Caco-2 (cell line): ENCODE data around the gene CYB561D1. TPM values are rescaled to one million over a fixed set of nuclear protein-coding genes. Genes with fewer than 3 reads are reported as not detected.

ENCODE experiments used
- BruUV-seq: library from RNA; stranded (reverse); fragments of 400-500 nt; replicated peaks from 2 replicates; lab custom pipeline; 2021; lab: Mats Ljungman, UMichigan
- CTCF ChIA-PET: fragments of 300-600 bp; sonication (Branson Sonifier 250); formaldehyde crosslinking; loops from one replicate; lab custom pipeline; 2022; ENCODE audit warnings: antibody characterized with exemption; lab: Charles Lee
- POLR2A ChIA-PET: fragments of 300-600 bp; sonication (Branson Sonifier 250); formaldehyde crosslinking; loops from one replicate; lab custom pipeline; 2022; ENCODE audit warnings: antibody characterized with exemption; lab: Charles Lee
- DNase-seq, 2 experiments: peaks; one replicate each; pipeline versions ENCODE4 v3.0.0 to v3.0.0-alpha.2; 2020 to 2022
- H3K27me3 ChIP-seq: replicated peaks from 2 replicates; pipeline ENCODE4 v1.6.0; 2011; ENCODE audit warnings: low read length; ENCODE audit not compliant: control insufficient read depth, insufficient read depth
- H3K36me3 ChIP-seq: 2 replicates; pipeline ENCODE4 v1.5.1; 2011; ENCODE audit warnings: low read length; ENCODE audit not compliant: control insufficient read depth, insufficient read depth
- H3K4me1 ChIP-seq: fragments of 250-450 bp; sonication (Bioruptor Pico); 2 replicates; pipeline ENCODE4 v1.5.1; 2020; ENCODE audit warnings: mild to moderate bottlenecking
- H3K4me3 ChIP-seq: 2 replicates; pipeline ENCODE4 v1.5.1; 2011; ENCODE audit warnings: low read depth, mild to moderate bottlenecking, control low read depth, low read length
- H3K9me3 ChIP-seq: fragments of 250-450 bp; sonication (Bioruptor Pico); 2 replicates; pipeline ENCODE4 v1.5.1; 2020; ENCODE audit warnings: mild to moderate bottlenecking, moderate library complexity
- H3K27ac Mint-ChIP-seq: one replicate; pipeline ENCODE4 v1.8.0; 2022; ENCODE audit warnings: mixed read lengths; ENCODE audit not compliant: unreplicated experiment
- H3K27me3 Mint-ChIP-seq: one replicate; pipeline ENCODE4 v1.8.0; 2022; ENCODE audit warnings: mixed read lengths; ENCODE audit not compliant: insufficient read depth, unreplicated experiment
- H3K36me3 Mint-ChIP-seq: one replicate; pipeline ENCODE4 v1.8.0; 2022; ENCODE audit warnings: mild to moderate bottlenecking, mixed read lengths; ENCODE audit not compliant: insufficient read depth, unreplicated experiment
- H3K4me1 Mint-ChIP-seq: one replicate; pipeline ENCODE4 v1.8.0; 2022; ENCODE audit warnings: low read depth, mixed read lengths; ENCODE audit not compliant: unreplicated experiment
- H3K4me3 Mint-ChIP-seq: one replicate; pipeline ENCODE4 v1.8.0; 2022; ENCODE audit warnings: mild to moderate bottlenecking, moderate library complexity, mixed read lengths; ENCODE audit not compliant: unreplicated experiment
- H3K9me3 Mint-ChIP-seq: one replicate; pipeline ENCODE4 v1.8.0; 2022; ENCODE audit warnings: mixed read lengths; ENCODE audit not compliant: unreplicated experiment
- CTCF ChIP-seq, 2 experiments: fragments of 200-600 bp in 1 of 2; IDR thresholded peaks; 1 replicate in 1 of 2; 2 replicates in 1 of 2; pipeline versions ENCODE4 v1.5.1 to v1.8.0; 2011 to 2022; ENCODE audit warnings: antibody characterized with exemption in 1 of 2, control low read depth in 1 of 2, inconsistent platforms in 1 of 2, low read depth in 1 of 2, low read length in 1 of 2, mild to moderate bottlenecking in 1 of 2, moderate library complexity in 1 of 2; ENCODE audit not compliant: insufficient read depth in 1 of 2, severe bottlenecking in 1 of 2, unreplicated experiment in 1 of 2
- intact Hi-C: fragments of 100-400 bp; cut with micrococcal nuclease; formaldehyde crosslinking; loops from one replicate; pipeline ENCODE4 v1.10.0; 2022; ENCODE audit not compliant: unreplicated experiment
- total RNA-seq: library from RNA; stranded (reverse); gene quantifications from 2 replicates; pipeline ENCODE4 v1.2.3, GENCODE V29; 2022

The CYB561D1 gene
- total RNA-seq, 1 experiment from 2014 or later = 7.3 TPM

GRCh38 chr1:109546311-109547109 lies 52.6 kb downstream of the CYB561D1 start:
- Histone ChIP-seq H3K36me3 (no peaks in the 10 kb centered on the region), H3K4me1 (peaks cover 12% of the 10 kb centered on the region), H3K9me3 (no peaks in the 10 kb centered on the region), H3K4me3 (no peak overlapping the region), H3K27me3 (no peaks in the 10 kb centered on the region)
- BruUV-seq = no TSS peak
- H3K4me1 Mint-ChIP-seq = peaks cover 9% of the 10 kb centered on the region
- peaks cover 9% of the 10 kb centered on the region for H3K27me3 Mint-ChIP-seq
- H3K4me3 Mint-ChIP-seq = peak overlapping the region; percentile 60
- peak; percentile 45 to 64 for TF ChIP-seq CTCF (IDR thresholded peaks at IDR 0.05; ENCODE audit: insufficient read depth in 1 of 2, low read depth in 1 of 2, low read length in 1 of 2, severe bottlenecking in 1 of 2, unreplicated experiment in 1 of 2)
- POLR2A ChIA-PET = interaction anchor here (0.6 kb wide), 2 partner anchors 18 to 93 kb away, joined by 3 read pairs; no protein-coding TSS in a partner anchor
- H3K36me3 Mint-ChIP-seq = peaks cover 15% of the 10 kb centered on the region
- peak; percentile 82 to 84 for DNase-seq
- H3K27ac Mint-ChIP-seq = peak overlapping the region; percentile 66
- intact Hi-C loops = loop anchor here (1.0 to 5.0 kb wide), 5 partner anchors 43 to 438 kb away; partner anchors contain the start of gene AHCYL1
- CTCF ChIA-PET = interaction anchor here (0.6 to 2.3 kb wide), 18 partner anchors 9 to 438 kb away, joined by 3 to 36 read pairs (median 4); partner anchors contain the start of genes AHCYL1 and PSMA5
- no peaks in the 10 kb centered on the region for H3K9me3 Mint-ChIP-seq

- Histone ChIP-seq H3K36me3 (no peaks in the 10 kb centered on the region), H3K4me1 (peaks cover 12% of the 10 kb centered on the region), H3K27me3 (no peaks in the 10 kb centered on the region), H3K4me3 (peak overlapping the region; percentile 94), H3K9me3 (no peaks in the 10 kb centered on the region)
- Mint-ChIP-seq H3K27ac (peak overlapping the region; percentile 99), H3K9me3 (no peaks in the 10 kb centered on the region), H3K4me1 (peaks cover 9% of the 10 kb centered on the region), H3K4me3 (peak overlapping the region; percentile 97), H3K36me3 (peaks cover 15% of the 10 kb centered on the region), H3K27me3 (peaks cover 6% of the 10 kb centered on the region)
- ChIA-PET POLR2A (interaction anchor here (0.7 to 1.5 kb wide), 7 partner anchors 13 to 93 kb away, joined by 3 to 14 read pairs (median 5); partner anchors contain the start of genes AMPD2 and GNAT2), CTCF (interaction anchor here (0.6 to 2.3 kb wide), 9 partner anchors 14 to 171 kb away, joined by 3 to 14 read pairs (median 4); partner anchors contain the start of gene CYB561D1)
- peak in 1 of 2 experiments; percentile 12 for DNase-seq
- no peak for TF ChIP-seq CTCF (IDR thresholded peaks at IDR 0.05; ENCODE audit: insufficient read depth in 1 of 2, low read depth in 1 of 2, low read length in 1 of 2, severe bottlenecking in 1 of 2, unreplicated experiment in 1 of 2)
- BruUV-seq = TSS peak; percentile 95
- intact Hi-C loops = loop anchor here (5.0 kb wide), 1 partner anchor 95 kb away; no protein-coding TSS in a partner anchor
These were observed 53.8 kb downstream of the CYB561D1 start for GRCh38 chr1:109547463-109548320.
